Thoracic aorta (tissue), 2 donors: Measurements from ENCODE around the gene NFE2L2. TPM values are rescaled to one million over a fixed set of nuclear protein-coding genes. Genes with fewer than 3 reads are reported as not detected.
"Not testable (repeated sequence)": the region's sequence is repeated elsewhere in the genome, so short reads cannot be mapped to it uniquely, and the experiment has no call there.

Experiments
- ATAC-seq: fragments of 150-250 bp; one replicate; pipeline ENCODE4 v1.8.0; 2017; ENCODE audit warnings: low read depth; ENCODE audit not compliant: insufficient number of reproducible peaks, low FRiP score
- DNase-seq: peaks from one replicate; pipeline ENCODE4 v3.0.0-alpha.2; 2020; ENCODE audit warnings: low spot score
- H3K27ac ChIP-seq, 2 donors: fragments of 200-600 bp; sonication (generic); 1 replicate in 1 of 2; 2 replicates in 1 of 2; pipeline ENCODE4 v1.5.1; 2016; ENCODE audit warnings: mild to moderate bottlenecking in 2 of 2, moderate library complexity in 2 of 2
- H3K27me3 ChIP-seq: fragments of 200-600 bp; sonication (generic); replicated peaks from 2 replicates; pipeline ENCODE4 v1.6.0; 2016; ENCODE audit warnings: mild to moderate bottlenecking; ENCODE audit not compliant: insufficient read depth
- H3K36me3 ChIP-seq: fragments of 200-600 bp; sonication (generic); one replicate; pipeline ENCODE4 v1.5.1; 2016
- H3K4me1 ChIP-seq, 2 donors: fragments of 200-600 bp; sonication (generic); 1 replicate in 1 of 2; 2 replicates in 1 of 2; pipeline versions ENCODE4 v1.5.1 to v1.6.0; 2016; ENCODE audit warnings: low read depth in 2 of 2, mild to moderate bottlenecking in 1 of 2; ENCODE audit not compliant: control insufficient read depth in 1 of 2
- H3K4me3 ChIP-seq: fragments of 200-600 bp; sonication (generic); 2 replicates; pipeline ENCODE4 v1.5.1; 2016; ENCODE audit warnings: mild to moderate bottlenecking
- H3K9me3 ChIP-seq: fragments of 200-600 bp; sonication (generic); 2 replicates; pipeline ENCODE4 v1.5.1; 2016
- CTCF ChIP-seq: fragments of 200-600 bp; sonication (generic); IDR thresholded peaks from one replicate; pipeline ENCODE4 v1.5.1; 2019; ENCODE audit warnings: antibody characterized with exemption
- total RNA-seq, 2 donors: library from RNA; depleted of rRNA; stranded (reverse); fragments of >200 nt; gene quantifications; one replicate each; pipeline versions ENCODE4 v1.1.0 to v1.2.3, GENCODE V29; 2016

NFE2L2 gene
- total RNA-seq, 2 donors from 2014 or later: 64.3 to 155 TPM

- Histone ChIP-seq H3K4me3 (no peak overlapping the region), H3K27me3 (no peaks in the 10 kb centered on the region), H3K4me1 (peaks cover 7 to 42% of the 10 kb centered on the region in 2 donors), H3K9me3 (no peaks in the 10 kb centered on the region), H3K36me3 (peaks cover 37% of the 10 kb centered on the region), H3K27ac (no peak overlapping the region)
- no peak for ATAC-seq
- TF ChIP-seq CTCF: no peak
- DNase-seq: no peak
Observed at GRCh38 chr2:177221970-177222369, 42.6 kb downstream of the NFE2L2 start.

- Histone ChIP-seq H3K9me3 (no peaks in the 10 kb centered on the region), H3K36me3 (peaks cover 42% of the 10 kb centered on the region), H3K27ac (no peak overlapping the region), H3K27me3 (no peaks in the 10 kb centered on the region), H3K4me3 (no peak overlapping the region), H3K4me1 (peaks cover 10 to 45% of the 10 kb centered on the region in 2 donors)
- DNase-seq (no peak), ATAC-seq (no peak)
- no peak for TF ChIP-seq CTCF
Observed at GRCh38 chr2:177221534-177221933, 43.0 kb downstream of the NFE2L2 start.

GRCh38 chr2:177219787-177220186 is 44.7 kb downstream of the NFE2L2 start:
- DNase-seq, H3K9me3 ChIP-seq, H3K27ac ChIP-seq, ATAC-seq, H3K4me3 ChIP-seq, H3K27me3 ChIP-seq: not testable (repeated sequence)
- H3K36me3 ChIP-seq: peaks cover 46% of the 10 kb centered on the region
- H3K4me1 ChIP-seq: peaks cover 20 to 63% of the 10 kb centered on the region in 2 donors

- H3K4me1 ChIP-seq: peaks cover 30 to 73% of the 10 kb centered on the region in 2 donors
Observed at GRCh38 chr2:177217247-177217843, 47.2 kb downstream of the NFE2L2 start.

GRCh38 chr2:177212891-177213856 is 51.4 kb downstream of the NFE2L2 start:
- ATAC-seq (peak; percentile 41), DNase-seq (peak; percentile 88)
- Histone ChIP-seq H3K36me3 (peaks cover 21% of the 10 kb centered on the region), H3K27ac (peak overlapping the region; percentile 100), H3K9me3 (no peaks in the 10 kb centered on the region), H3K27me3 (no peaks in the 10 kb centered on the region), H3K4me1 (peaks cover 24 to 57% of the 10 kb centered on the region in 2 donors), H3K4me3 (peak overlapping the region; percentile 97)
- no peak for TF ChIP-seq CTCF

More at GRCh38 chr2:177217247-177217843, 47.2 kb downstream of the NFE2L2 start:
- H3K27me3 ChIP-seq: no peaks in the 10 kb centered on the region
- DNase-seq (no peak), ATAC-seq (no peak)
- H3K36me3 ChIP-seq: peaks cover 39% of the 10 kb centered on the region
- no peaks in the 10 kb centered on the region for H3K9me3 ChIP-seq
- H3K4me3 ChIP-seq: no peak overlapping the region
- TF ChIP-seq CTCF: no peak
- H3K27ac ChIP-seq: no peak overlapping the region
